ENCODE results near the gene CFAP161.

DNA sequence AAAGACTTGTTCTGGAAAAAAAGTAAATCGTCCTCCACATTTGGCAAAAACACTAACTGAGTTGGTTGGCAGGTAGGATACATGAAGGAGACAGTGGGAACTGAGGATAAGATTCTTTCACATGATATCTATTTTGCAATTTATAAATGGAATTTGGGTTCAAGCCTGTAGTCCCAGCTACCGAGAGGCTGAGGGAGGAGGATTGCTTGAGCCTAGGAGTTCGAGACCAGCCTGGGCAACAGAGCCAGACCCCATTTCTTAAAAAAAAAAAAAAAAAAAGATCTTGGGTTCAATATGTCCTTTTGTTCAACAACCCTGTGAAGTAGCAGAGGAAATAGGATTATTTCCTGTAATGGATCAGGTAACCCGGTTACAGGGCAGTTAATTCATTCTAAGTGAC is 35.7 kb upstream of the CFAP161 start:
- TF ChIP-seq, protein P1, sequence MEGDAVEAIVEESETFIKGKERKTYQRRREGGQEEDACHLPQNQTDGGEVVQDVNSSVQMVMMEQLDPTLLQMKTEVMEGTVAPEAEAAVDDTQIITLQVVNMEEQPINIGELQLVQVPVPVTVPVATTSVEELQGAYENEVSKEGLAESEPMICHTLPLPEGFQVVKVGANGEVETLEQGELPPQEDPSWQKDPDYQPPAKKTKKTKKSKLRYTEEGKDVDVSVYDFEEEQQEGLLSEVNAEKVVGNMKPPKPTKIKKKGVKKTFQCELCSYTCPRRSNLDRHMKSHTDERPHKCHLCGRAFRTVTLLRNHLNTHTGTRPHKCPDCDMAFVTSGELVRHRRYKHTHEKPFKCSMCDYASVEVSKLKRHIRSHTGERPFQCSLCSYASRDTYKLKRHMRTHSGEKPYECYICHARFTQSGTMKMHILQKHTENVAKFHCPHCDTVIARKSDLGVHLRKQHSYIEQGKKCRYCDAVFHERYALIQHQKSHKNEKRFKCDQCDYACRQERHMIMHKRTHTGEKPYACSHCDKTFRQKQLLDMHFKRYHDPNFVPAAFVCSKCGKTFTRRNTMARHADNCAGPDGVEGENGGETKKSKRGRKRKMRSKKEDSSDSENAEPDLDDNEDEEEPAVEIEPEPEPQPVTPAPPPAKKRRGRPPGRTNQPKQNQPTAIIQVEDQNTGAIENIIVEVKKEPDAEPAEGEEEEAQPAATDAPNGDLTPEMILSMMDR (IDR thresholded peaks at IDR 0.05), result no peak
- no peak for TF ChIP-seq POLR2A (IDR thresholded peaks at IDR 0.05)
